Measurements from ENCODE around the gene ARHGAP25. TPM values are rescaled to one million over a fixed set of nuclear protein-coding genes. Genes with fewer than 3 reads are reported as not detected.

ARHGAP25 gene
- total and polyA plus RNA-seq, 2 donors (not counting 3 experiments of a cell fraction or from before 2014, with no cell fraction given), result 0.50 to 2.0 TPM

GRCh38 chr2:68706637-68707036 is 28.0 kb upstream of the ARHGAP25 start:
- Histone ChIP-seq H3K27ac (ENCODE audit: insufficient read depth, low read depth, low read length) (no peak overlapping the region), H3K36me3 (ENCODE audit: control insufficient read depth in 2 of 2, extremely low read depth in 1 of 2, insufficient read depth in 2 of 2, low read length in 2 of 2) (no peaks in the 10 kb centered on the region), H3K9me3 (replicated peaks; ENCODE audit: control insufficient read depth, insufficient read depth, low read length) (no peaks in the 10 kb centered on the region), H3K27me3 (ENCODE audit: control insufficient read depth in 2 of 2, insufficient read depth in 2 of 2, low read length in 2 of 2) (peaks cover 22 to 54% of the 10 kb centered on the region in 2 experiments), H3K4me3 (replicated peaks in 1 of 3; ENCODE audit: insufficient read depth in 1 of 3, low read depth in 1 of 3, low read length in 3 of 3) (no peak overlapping the region), H3K4me1 (ENCODE audit: control insufficient read depth, extremely low read depth, insufficient read depth, low read length) (no peaks in the 10 kb centered on the region), H3K9ac (replicated peaks; ENCODE audit: extremely low read depth, insufficient read depth, low read length) (no peak overlapping the region), H3K9me1 (replicated peaks; ENCODE audit: control insufficient read depth, extremely low read depth, insufficient read depth, low read length) (no peaks in the 10 kb centered on the region), H2AFZ (ENCODE audit: low read depth, low read length) (no peak overlapping the region), H3K4me2 (ENCODE audit: insufficient read depth, low read length) (no peak overlapping the region), H4K20me1 (replicated peaks; ENCODE audit: control insufficient read depth, extremely low read depth, insufficient read depth, low read length) (no peaks in the 10 kb centered on the region), H3K79me2 (ENCODE audit: control insufficient read depth, insufficient read depth, low read length) (no peaks in the 10 kb centered on the region)
- CTCF ChIA-PET, result interaction anchor here (13.1 kb wide), 1 partner anchor 217 kb away, joined by 517 read pairs; no protein-coding TSS in a partner anchor
- TF ChIP-seq MYC (IDR thresholded peaks at IDR 0.05; ENCODE audit: low read depth, low read length) (no peak), EZH2 (IDR thresholded peaks at IDR 0.05; ENCODE audit: borderline replicate concordance, low read depth, low read length, severe bottlenecking) (no peak), GATA2 (IDR thresholded peaks at IDR 0.05; ENCODE audit: insufficient read depth, insufficient read length, low read depth, low read length) (no peak), JUN (IDR thresholded peaks at IDR 0.05; ENCODE audit: borderline replicate concordance, insufficient read depth, insufficient read length, low read depth) (no peak), POLR2A (IDR thresholded peaks at IDR 0.05; ENCODE audit: low read depth, low read length) (no peak), POLR2AphosphoS5 (IDR thresholded peaks at IDR 0.05; ENCODE audit: insufficient read depth, low read depth, low read length) (no peak), CTCF (IDR thresholded peaks at IDR 0.05; ENCODE audit: extremely low read depth in 1 of 2, insufficient read depth in 1 of 2, low read depth in 1 of 2, low read length in 2 of 2) (no peak), MAX (IDR thresholded peaks at IDR 0.05; ENCODE audit: insufficient read depth, insufficient read length) (no peak), FOS (IDR thresholded peaks at IDR 0.05; ENCODE audit: borderline replicate concordance, insufficient read depth, low read length) (no peak)
- BruUV-seq (replicated peaks), result no TSS peak
- DNase-seq (ENCODE audit: low read depth, low spot score), result no peak
- dilution Hi-C loops (cut with MboI; ENCODE audit: extremely low pct_ligation_motif_present, low sequenced_read_pairs), result loop anchor here (25.0 kb wide), 1 partner anchor 219 kb away; no protein-coding TSS in a partner anchor
- POLR2A ChIA-PET, result no interaction called here
- intact Hi-C loops (cut with micrococcal nuclease), result no loop called here
- FAIRE-seq, result no peak

Measured in endothelial cell of umbilical vein (primary cell).